Measurements from ENCODE around the gene ADAM11. TPM values are rescaled to one million over a fixed set of nuclear protein-coding genes. Genes with fewer than 3 reads are reported as not detected.
A peak's percentile ranks its signal among the peaks of the same experiment; 100 is the strongest.
"Not testable (repeated sequence)": the region's sequence is repeated elsewhere in the genome, so short reads cannot be mapped to it uniquely, and the experiment has no call there.

The ADAM11 gene
- total RNA-seq, 1 donor from 2014 or later, result 7.3 TPM

GRCh38 chr17:44752953-44753861 lies 5.6 kb upstream of the ADAM11 start:
- Histone ChIP-seq H3K27me3 (ENCODE audit: low read depth) (peaks cover 5% of the 10 kb centered on the region), H3K9me3 (replicated peaks) (no peaks in the 10 kb centered on the region), H3K4me3 (no peak overlapping the region), H3K4me1 (peaks cover 36% of the 10 kb centered on the region), H3K27ac (replicated peaks) (no peak overlapping the region), H3K36me3 (no peaks in the 10 kb centered on the region)
- DNase-seq, result no peak
- intact Hi-C loops (cut with micrococcal nuclease), result no loop called here
- TF ChIP-seq CTCF (IDR thresholded peaks at IDR 0.05; ENCODE audit: borderline replicate concordance), result no peak

- Histone ChIP-seq H3K4me1 (peaks cover 35% of the 10 kb centered on the region), H3K9me3 (replicated peaks) (no peaks in the 10 kb centered on the region), H3K36me3 (no peaks in the 10 kb centered on the region), H3K4me3 (no peak overlapping the region), H3K27me3 (ENCODE audit: low read depth) (peaks cover 14% of the 10 kb centered on the region), H3K27ac (replicated peaks) (no peak overlapping the region)
- no peak for DNase-seq
- TF ChIP-seq CTCF (IDR thresholded peaks at IDR 0.05; ENCODE audit: borderline replicate concordance), result no peak
- intact Hi-C loops (cut with micrococcal nuclease), result no loop called here
These were observed 4.5 kb upstream of the ADAM11 start for GRCh38 chr17:44754276-44754675.

DNA sequence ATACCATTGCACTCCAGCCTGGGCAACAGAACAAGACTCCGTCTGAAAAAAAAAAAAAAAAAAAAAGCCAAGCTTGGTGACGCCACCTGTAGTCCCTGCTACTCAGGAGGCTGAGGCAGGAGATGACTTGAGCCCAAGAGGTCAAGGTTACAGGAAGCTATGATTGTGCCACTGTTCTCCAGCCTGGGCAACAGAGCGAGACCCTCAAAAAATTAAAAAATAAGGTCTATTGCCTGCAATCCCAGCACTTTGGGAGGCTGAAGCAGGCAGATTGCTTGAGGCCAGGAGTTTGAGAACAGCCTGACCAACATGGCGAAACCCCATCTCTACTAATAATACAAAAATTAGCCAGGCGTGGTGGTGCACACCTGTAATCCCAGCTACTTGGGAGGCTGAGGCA lies 3.6 kb upstream of the ADAM11 start:
- H3K27me3 ChIP-seq (ENCODE audit: low read depth), result peaks cover 23% of the 10 kb centered on the region
- H3K36me3 ChIP-seq; H3K27ac ChIP-seq (replicated peaks); DNase-seq; H3K9me3 ChIP-seq (replicated peaks); H3K4me3 ChIP-seq; intact Hi-C loops (cut with micrococcal nuclease): not testable (repeated sequence)
- H3K4me1 ChIP-seq, result peaks cover 35% of the 10 kb centered on the region

DNA sequence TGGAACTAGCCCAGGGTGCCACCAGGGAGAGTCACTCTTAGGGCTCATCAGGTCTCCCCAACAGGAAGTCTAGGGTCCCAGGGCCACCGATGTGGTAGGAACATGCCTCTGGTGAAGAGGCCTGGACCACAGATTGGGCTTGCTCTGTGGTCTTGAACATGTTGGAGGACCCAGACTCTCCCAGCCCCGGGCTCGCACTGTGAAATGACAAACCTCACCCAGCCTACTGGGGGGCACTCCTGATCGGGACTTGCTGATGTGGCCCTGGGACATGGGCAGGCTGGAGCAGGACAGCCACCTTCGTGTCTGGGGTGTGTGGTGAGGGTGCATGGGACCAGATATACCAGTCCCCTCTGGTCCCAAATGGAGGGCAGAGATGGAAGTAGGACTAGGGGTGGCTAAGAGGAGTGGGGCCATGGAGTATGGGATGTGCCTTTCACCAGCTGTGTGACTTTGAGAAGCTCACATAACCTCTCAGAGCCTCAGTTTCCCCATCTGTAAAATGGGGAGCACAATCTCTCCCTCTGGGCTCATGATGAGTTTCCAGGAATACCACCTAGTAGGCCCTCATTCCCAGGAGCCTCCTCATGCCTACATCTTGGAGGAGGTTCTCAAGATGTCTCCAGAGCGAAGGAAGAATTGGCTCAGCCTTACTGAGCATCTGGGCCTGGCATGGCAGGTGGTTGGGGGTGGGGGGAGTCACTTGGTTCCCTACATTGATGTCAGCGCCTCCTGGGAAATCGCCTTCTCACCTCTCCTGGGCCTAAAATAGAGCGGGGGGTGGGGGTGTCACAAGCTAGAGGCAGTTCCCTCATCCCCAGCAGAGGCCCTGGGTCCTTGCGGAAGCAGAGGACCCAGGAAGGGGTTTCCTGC lies 1.5 kb upstream of the ADAM11 start:
- H3K36me3 ChIP-seq, result no peaks in the 10 kb centered on the region
- peak; percentile 69 for DNase-seq
- TF ChIP-seq CTCF (IDR thresholded peaks at IDR 0.05; ENCODE audit: borderline replicate concordance), result no peak
- no peaks in the 10 kb centered on the region for H3K9me3 ChIP-seq (replicated peaks)
- H3K4me3 ChIP-seq, result peak overlapping the region; percentile 74
- intact Hi-C loops (cut with micrococcal nuclease), result no loop called here
- peaks cover 42% of the 10 kb centered on the region for H3K27me3 ChIP-seq (ENCODE audit: low read depth)
- peaks cover 33% of the 10 kb centered on the region for H3K4me1 ChIP-seq
- H3K27ac ChIP-seq (replicated peaks), result peak overlapping the region; percentile 76

DNA sequence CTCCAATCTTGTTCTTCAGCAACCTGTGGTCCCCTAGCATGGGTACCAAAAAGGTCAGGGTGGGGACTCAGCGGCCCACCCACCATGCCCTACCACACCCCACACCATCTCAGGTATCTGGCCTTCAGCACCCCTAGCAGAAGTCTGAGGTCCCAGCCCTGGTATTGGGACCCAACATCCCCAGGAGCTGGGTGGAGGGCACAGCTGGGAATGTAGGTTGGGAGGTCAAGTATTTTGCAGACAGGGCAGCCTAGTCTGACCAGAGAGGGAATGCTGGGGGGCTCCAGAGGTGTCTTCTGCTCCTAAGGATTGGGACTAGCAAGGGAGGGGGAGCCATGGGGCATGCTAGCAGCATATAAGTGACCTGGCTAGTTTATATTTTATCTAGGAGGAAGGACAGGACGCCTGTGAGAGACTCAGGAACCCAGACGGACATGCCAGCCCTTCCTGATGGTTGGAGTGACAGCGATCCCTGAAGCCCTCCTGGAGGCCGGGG lies 822 bp upstream of the ADAM11 start:
- Histone ChIP-seq H3K9me3 (replicated peaks) (no peaks in the 10 kb centered on the region), H3K4me1 (peaks cover 36% of the 10 kb centered on the region), H3K27ac (replicated peaks) (peak overlapping the region; percentile 76), H3K36me3 (no peaks in the 10 kb centered on the region), H3K27me3 (ENCODE audit: low read depth) (peaks cover 45% of the 10 kb centered on the region), H3K4me3 (peak overlapping the region; percentile 74)
- intact Hi-C loops (cut with micrococcal nuclease), result no loop called here
- no peak for TF ChIP-seq CTCF (IDR thresholded peaks at IDR 0.05; ENCODE audit: borderline replicate concordance)
- no peak for DNase-seq
